Measurements from ENCODE around the gene LGALS12. TPM values are rescaled to one million over a fixed set of nuclear protein-coding genes. Genes with fewer than 3 reads are reported as not detected.

Gene LGALS12
- total and polyA plus RNA-seq, 2 donors (not counting 1 experiment from before 2014, with no cell fraction given), result 0.19 TPM; not detected in 1

GRCh38 chr11:63462137-63462536 is 43.7 kb upstream of the LGALS12 start:
- H3K27ac Mint-ChIP-seq, result no peak overlapping the region
- no peak overlapping the region for H3K9ac ChIP-seq (ENCODE audit: low read length)
- H4K20me1 ChIP-seq (ENCODE audit: control insufficient read depth, insufficient read depth, low read length, poor library complexity, severe bottlenecking), result no peaks in the 10 kb centered on the region
- H3K27me3 Mint-ChIP-seq, result peaks cover 38% of the 10 kb centered on the region
- DNase-seq (no peak), ATAC-seq (ENCODE audit: low read depth) (no peak)
- TF ChIP-seq EZH2 (IDR thresholded peaks at IDR 0.05; ENCODE audit: borderline replicate concordance, insufficient read depth, low read depth, low read length, poor library complexity, severe bottlenecking) (no peak), CTCF (IDR thresholded peaks at IDR 0.05) (no peak)
- H3K27me3 ChIP-seq (replicated peaks in 1 of 4; ENCODE audit: control extremely low read depth in 1 of 4, control insufficient read depth in 3 of 4, insufficient read depth in 4 of 4, low read length in 3 of 4), result peaks cover 0 to 8% (median 1%) of the 10 kb centered on the region in 4 experiments
- no peak overlapping the region for H3K4me3 ChIP-seq (ENCODE audit: control extremely low read depth in 1 of 5, extremely low read depth in 1 of 5, insufficient read depth in 1 of 5, low read depth in 2 of 5, low read length in 4 of 5)
- no peaks in the 10 kb centered on the region for H3K4me1 Mint-ChIP-seq
- H3K4me1 ChIP-seq (ENCODE audit: control insufficient read depth in 2 of 2, insufficient read depth in 2 of 2, low read length in 2 of 2), result no peaks in the 10 kb centered on the region
- no peaks in the 10 kb centered on the region for H3K9me3 Mint-ChIP-seq (ENCODE audit: insufficient read depth)
- no peaks in the 10 kb centered on the region for H3K9me3 ChIP-seq (ENCODE audit: control extremely low read depth in 1 of 3, control insufficient read depth in 2 of 3, insufficient read depth in 1 of 3, low read length in 2 of 3)
- H3K4me3 Mint-ChIP-seq, result no peak overlapping the region
- no peak overlapping the region for H2AFZ ChIP-seq (ENCODE audit: insufficient read depth, low read depth, low read length, poor library complexity, severe bottlenecking)
- POLR2A ChIA-PET, result no interaction called here
- no peaks in the 10 kb centered on the region for H3K36me3 ChIP-seq (replicated peaks in 1 of 2; ENCODE audit: control extremely low read depth in 1 of 2, control insufficient read depth in 1 of 2, extremely low read depth in 1 of 2, insufficient read depth in 2 of 2, low read length in 1 of 2)
- no peak overlapping the region for H3K27ac ChIP-seq (ENCODE audit: low read length in 2 of 2)
- CTCF ChIA-PET, result interaction anchor here (0.7 to 1.6 kb wide), 2 partner anchors 17 to 175 kb away, joined by 3 read pairs; no protein-coding TSS in a partner anchor
- H3K4me2 ChIP-seq (replicated peaks; ENCODE audit: low read depth, low read length, poor library complexity, severe bottlenecking), result no peak overlapping the region
- no peaks in the 10 kb centered on the region for H3K79me2 ChIP-seq (ENCODE audit: control insufficient read depth, insufficient read depth, low read length)
- intact Hi-C loops (cut with micrococcal nuclease), result no loop called here

GRCh38 chr11:63470311-63470710 is 35.6 kb upstream of the LGALS12 start:
- Histone ChIP-seq H3K79me2 (ENCODE audit: control insufficient read depth, insufficient read depth, low read length) (no peaks in the 10 kb centered on the region), H2AFZ (ENCODE audit: insufficient read depth, low read depth, low read length, poor library complexity, severe bottlenecking) (no peak overlapping the region), H3K9me3 (ENCODE audit: control extremely low read depth in 1 of 3, control insufficient read depth in 2 of 3, insufficient read depth in 1 of 3, low read length in 2 of 3) (peaks cover 2 to 15% (median 5%) of the 10 kb centered on the region in 3 donors), H3K4me2 (replicated peaks; ENCODE audit: low read depth, low read length, poor library complexity, severe bottlenecking) (no peak overlapping the region), H3K27ac (ENCODE audit: low read length in 2 of 2) (no peak overlapping the region), H3K27me3 (replicated peaks in 1 of 4; ENCODE audit: control extremely low read depth in 1 of 4, control insufficient read depth in 3 of 4, insufficient read depth in 4 of 4, low read length in 3 of 4) (peaks cover 0 to 5% (median 0%) of the 10 kb centered on the region in 4 experiments), H4K20me1 (ENCODE audit: control insufficient read depth, insufficient read depth, low read length, poor library complexity, severe bottlenecking) (no peaks in the 10 kb centered on the region), H3K36me3 (replicated peaks in 1 of 2; ENCODE audit: control extremely low read depth in 1 of 2, control insufficient read depth in 1 of 2, extremely low read depth in 1 of 2, insufficient read depth in 2 of 2, low read length in 1 of 2) (no peaks in the 10 kb centered on the region), H3K4me3 (ENCODE audit: control extremely low read depth in 1 of 5, extremely low read depth in 1 of 5, insufficient read depth in 1 of 5, low read depth in 2 of 5, low read length in 4 of 5) (no peak overlapping the region), H3K4me1 (ENCODE audit: control insufficient read depth in 2 of 2, insufficient read depth in 2 of 2, low read length in 2 of 2) (no peaks in the 10 kb centered on the region), H3K9ac (ENCODE audit: low read length) (no peak overlapping the region)
- DNase-seq, result no peak
- Mint-ChIP-seq H3K4me1 (no peaks in the 10 kb centered on the region), H3K27ac (no peak overlapping the region), H3K9me3 (ENCODE audit: insufficient read depth) (peaks cover 9% of the 10 kb centered on the region), H3K27me3 (peaks cover 15% of the 10 kb centered on the region), H3K4me3 (no peak overlapping the region)
- no peak for ATAC-seq (ENCODE audit: low read depth)
- TF ChIP-seq CTCF (IDR thresholded peaks at IDR 0.05) (no peak), EZH2 (IDR thresholded peaks at IDR 0.05; ENCODE audit: borderline replicate concordance, insufficient read depth, low read depth, low read length, poor library complexity, severe bottlenecking) (no peak)
- CTCF ChIA-PET, result no interaction called here
- no CpG with 5 or more reads among the region's 3 CpGs for WGBS (ENCODE audit: insufficient coverage)
- POLR2A ChIA-PET, result no interaction called here
- intact Hi-C loops (cut with micrococcal nuclease), result no loop called here
